Measurements from ENCODE around the gene GHR. TPM values are rescaled to one million over a fixed set of nuclear protein-coding genes. Genes with fewer than 3 reads are reported as not detected.

The GHR gene
- total RNA-seq, 1 donor from 2014 or later, result 2.3 TPM

DNA sequence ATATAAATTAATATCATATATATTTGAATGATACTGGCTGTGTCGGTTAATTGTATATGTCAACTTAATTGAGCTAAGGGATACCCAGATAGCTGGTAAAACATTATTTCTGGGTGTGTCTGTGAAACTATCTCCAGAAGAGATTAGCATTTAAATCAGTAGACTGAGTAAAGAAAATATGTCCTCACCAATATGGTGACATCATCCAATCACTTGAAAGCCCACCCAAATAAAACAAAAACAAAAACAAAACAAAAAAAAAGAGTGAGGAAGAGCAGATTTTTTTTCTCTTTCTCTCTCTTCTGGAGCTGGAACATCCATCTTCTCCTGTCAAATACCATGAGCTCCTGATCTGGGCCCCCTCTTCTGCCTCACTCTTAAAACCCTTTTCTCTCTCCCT, 317.7 kb downstream of the GHR start:
- TF ChIP-seq, protein P1, sequence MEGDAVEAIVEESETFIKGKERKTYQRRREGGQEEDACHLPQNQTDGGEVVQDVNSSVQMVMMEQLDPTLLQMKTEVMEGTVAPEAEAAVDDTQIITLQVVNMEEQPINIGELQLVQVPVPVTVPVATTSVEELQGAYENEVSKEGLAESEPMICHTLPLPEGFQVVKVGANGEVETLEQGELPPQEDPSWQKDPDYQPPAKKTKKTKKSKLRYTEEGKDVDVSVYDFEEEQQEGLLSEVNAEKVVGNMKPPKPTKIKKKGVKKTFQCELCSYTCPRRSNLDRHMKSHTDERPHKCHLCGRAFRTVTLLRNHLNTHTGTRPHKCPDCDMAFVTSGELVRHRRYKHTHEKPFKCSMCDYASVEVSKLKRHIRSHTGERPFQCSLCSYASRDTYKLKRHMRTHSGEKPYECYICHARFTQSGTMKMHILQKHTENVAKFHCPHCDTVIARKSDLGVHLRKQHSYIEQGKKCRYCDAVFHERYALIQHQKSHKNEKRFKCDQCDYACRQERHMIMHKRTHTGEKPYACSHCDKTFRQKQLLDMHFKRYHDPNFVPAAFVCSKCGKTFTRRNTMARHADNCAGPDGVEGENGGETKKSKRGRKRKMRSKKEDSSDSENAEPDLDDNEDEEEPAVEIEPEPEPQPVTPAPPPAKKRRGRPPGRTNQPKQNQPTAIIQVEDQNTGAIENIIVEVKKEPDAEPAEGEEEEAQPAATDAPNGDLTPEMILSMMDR (IDR thresholded peaks at IDR 0.05; ENCODE audit: insufficient read depth, low read depth, low read length), result no peak
- TF ChIP-seq EZH2 (IDR thresholded peaks at IDR 0.05; ENCODE audit: insufficient read depth, low read length), result no peak
- Histone ChIP-seq H3K9ac (ENCODE audit: low read length) (no peak overlapping the region), H3K9me3 (ENCODE audit: insufficient read depth, low read depth, low read length) (no peaks in the 10 kb centered on the region), H4K20me1 (ENCODE audit: insufficient read depth, low read length) (no peaks in the 10 kb centered on the region), H3K79me2 (ENCODE audit: insufficient read depth, low read length) (no peaks in the 10 kb centered on the region), H3K4me3 (ENCODE audit: insufficient read depth, low read depth, low read length) (no peak overlapping the region), H3K27me3 (ENCODE audit: insufficient read depth, low read length) (no peaks in the 10 kb centered on the region), H3K27ac (ENCODE audit: low read depth, low read length) (no peak overlapping the region), H2AFZ (ENCODE audit: low read depth, low read length) (no peak overlapping the region), H3K4me1 (ENCODE audit: insufficient read depth, low read length) (no peaks in the 10 kb centered on the region), H3K4me2 (ENCODE audit: low read length) (no peak overlapping the region), H3K36me3 (ENCODE audit: insufficient read depth, low read length) (no peaks in the 10 kb centered on the region)
- no peak overlapping the region for H3K4me3 Mint-ChIP-seq (ENCODE audit: unreplicated experiment)
- DNase-seq (ENCODE audit: low read depth), result no peak
- H3K27ac Mint-ChIP-seq (ENCODE audit: unreplicated experiment), result no peak overlapping the region
- H3K27me3 Mint-ChIP-seq (ENCODE audit: low read depth, unreplicated experiment), result peaks cover 4% of the 10 kb centered on the region
- H3K36me3 Mint-ChIP-seq (ENCODE audit: low read depth, unreplicated experiment), result no peaks in the 10 kb centered on the region
- no peaks in the 10 kb centered on the region for H3K9me3 Mint-ChIP-seq (ENCODE audit: unreplicated experiment)
- no peak for FAIRE-seq
- no peaks in the 10 kb centered on the region for H3K4me1 Mint-ChIP-seq (ENCODE audit: low read depth, unreplicated experiment)

DNA sequence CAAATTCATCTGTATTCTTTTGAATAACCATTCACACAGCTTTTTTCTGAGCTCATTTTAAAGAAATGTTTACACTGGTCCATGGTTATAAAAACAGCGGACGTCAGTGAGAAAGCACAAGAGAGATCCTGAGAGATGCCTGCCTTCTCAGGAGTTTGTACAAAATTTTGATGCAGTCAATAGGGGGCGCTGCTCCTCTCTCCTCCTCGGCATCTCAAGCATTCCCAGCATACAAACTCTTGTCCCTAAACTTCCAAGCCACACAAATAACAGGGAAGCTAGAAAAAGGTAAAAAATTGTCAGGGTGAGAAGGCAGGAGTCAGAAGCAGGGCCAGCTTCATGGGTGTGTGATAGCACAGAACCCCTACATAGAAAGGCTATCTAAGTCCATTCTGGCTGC, 322.2 kb downstream of the GHR start:
- H2AFZ ChIP-seq (ENCODE audit: low read depth, low read length), result no peak overlapping the region

DNA sequence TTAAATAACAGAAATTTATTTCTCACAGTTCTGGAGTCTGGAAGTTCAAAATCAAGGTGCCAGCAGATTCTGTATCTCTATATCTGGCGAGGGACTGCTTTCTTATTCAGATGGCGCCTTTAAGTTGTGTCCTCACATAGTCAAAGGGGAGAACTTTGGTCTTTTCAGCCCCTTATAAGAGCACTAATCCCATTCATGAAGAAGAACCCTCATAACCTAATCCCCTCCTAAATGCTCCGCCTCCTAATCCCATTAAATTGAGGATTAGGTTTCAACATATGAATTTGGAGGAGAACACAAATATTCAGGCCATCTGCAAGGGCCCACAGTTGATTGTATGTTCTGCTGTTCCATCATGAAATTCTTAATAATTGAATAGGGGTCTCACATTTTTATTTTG, 322.6 kb downstream of the GHR start:
- Histone ChIP-seq H3K4me3 (ENCODE audit: insufficient read depth, low read depth, low read length) (no peak overlapping the region), H3K27me3 (ENCODE audit: insufficient read depth, low read length) (peaks cover 2% of the 10 kb centered on the region), H3K4me1 (ENCODE audit: insufficient read depth, low read length) (no peaks in the 10 kb centered on the region), H4K20me1 (ENCODE audit: insufficient read depth, low read length) (no peaks in the 10 kb centered on the region), H3K9me3 (ENCODE audit: insufficient read depth, low read depth, low read length) (no peaks in the 10 kb centered on the region), H3K9ac (ENCODE audit: low read length) (no peak overlapping the region), H3K79me2 (ENCODE audit: insufficient read depth, low read length) (no peaks in the 10 kb centered on the region), H3K4me2 (ENCODE audit: low read length) (no peak overlapping the region), H3K27ac (ENCODE audit: low read depth, low read length) (no peak overlapping the region), H3K36me3 (ENCODE audit: insufficient read depth, low read length) (no peaks in the 10 kb centered on the region), H2AFZ (ENCODE audit: low read depth, low read length) (no peak overlapping the region)
- no peaks in the 10 kb centered on the region for H3K36me3 Mint-ChIP-seq (ENCODE audit: low read depth, unreplicated experiment)
- FAIRE-seq (no peak), DNase-seq (ENCODE audit: low read depth) (no peak)
- H3K4me1 Mint-ChIP-seq (ENCODE audit: low read depth, unreplicated experiment), result no peaks in the 10 kb centered on the region
- H3K27me3 Mint-ChIP-seq (ENCODE audit: low read depth, unreplicated experiment), result peaks cover 6% of the 10 kb centered on the region
- no peaks in the 10 kb centered on the region for H3K9me3 Mint-ChIP-seq (ENCODE audit: unreplicated experiment)
- no peak for TF ChIP-seq EZH2 (IDR thresholded peaks at IDR 0.05; ENCODE audit: insufficient read depth, low read length)
- TF ChIP-seq, protein P1 (IDR thresholded peaks at IDR 0.05; ENCODE audit: insufficient read depth, low read depth, low read length), result no peak
- no peak overlapping the region for H3K27ac Mint-ChIP-seq (ENCODE audit: unreplicated experiment)
- H3K4me3 Mint-ChIP-seq (ENCODE audit: unreplicated experiment), result no peak overlapping the region

More for the DNA sequence above, 322.2 kb downstream of the GHR start:
- H3K27ac Mint-ChIP-seq (ENCODE audit: unreplicated experiment), result no peak overlapping the region
- H3K27me3 Mint-ChIP-seq (ENCODE audit: low read depth, unreplicated experiment), result peaks cover 6% of the 10 kb centered on the region
- DNase-seq (ENCODE audit: low read depth) (no peak), FAIRE-seq (no peak)
- peaks cover 2% of the 10 kb centered on the region for H3K27me3 ChIP-seq (ENCODE audit: insufficient read depth, low read length)
- H3K4me2 ChIP-seq (ENCODE audit: low read length), result no peak overlapping the region
- no peaks in the 10 kb centered on the region for H3K36me3 ChIP-seq (ENCODE audit: insufficient read depth, low read length)
- H3K4me3 Mint-ChIP-seq (ENCODE audit: unreplicated experiment), result no peak overlapping the region
- no peak overlapping the region for H3K4me3 ChIP-seq (ENCODE audit: insufficient read depth, low read depth, low read length)
- no peaks in the 10 kb centered on the region for H3K4me1 Mint-ChIP-seq (ENCODE audit: low read depth, unreplicated experiment)
- H3K9me3 Mint-ChIP-seq (ENCODE audit: unreplicated experiment), result no peaks in the 10 kb centered on the region
- H3K4me1 ChIP-seq (ENCODE audit: insufficient read depth, low read length), result no peaks in the 10 kb centered on the region
- H3K27ac ChIP-seq (ENCODE audit: low read depth, low read length), result no peak overlapping the region
- H3K79me2 ChIP-seq (ENCODE audit: insufficient read depth, low read length), result no peaks in the 10 kb centered on the region
- H3K9me3 ChIP-seq (ENCODE audit: insufficient read depth, low read depth, low read length), result no peaks in the 10 kb centered on the region
- H4K20me1 ChIP-seq (ENCODE audit: insufficient read depth, low read length), result no peaks in the 10 kb centered on the region
- no peaks in the 10 kb centered on the region for H3K36me3 Mint-ChIP-seq (ENCODE audit: low read depth, unreplicated experiment)
- TF ChIP-seq, protein P1 (IDR thresholded peaks at IDR 0.05; ENCODE audit: insufficient read depth, low read depth, low read length), result peak; percentile 15
- TF ChIP-seq EZH2 (IDR thresholded peaks at IDR 0.05; ENCODE audit: insufficient read depth, low read length), result no peak
- no peak overlapping the region for H3K9ac ChIP-seq (ENCODE audit: low read length)
